ENCODE results near the gene RAB31. TPM values are rescaled to one million over a fixed set of nuclear protein-coding genes. Genes with fewer than 3 reads are reported as not detected.

The RAB31 gene
- total and polyA plus RNA-seq, 2 of the 13 experiments (the other 11 are each of a cell fraction or from before 2014, with no cell fraction given) = 1.1 to 1.7 TPM

- H3K4me2 ChIP-seq (ENCODE audit: low read depth, low read length) = no peak overlapping the region
- H3K9me3 ChIP-seq (ENCODE audit: low read length) = no peaks in the 10 kb centered on the region
- H3K27me3 ChIP-seq (ENCODE audit: control insufficient read depth in 1 of 2, insufficient read depth in 2 of 2, low read length in 2 of 2) = no peaks in the 10 kb centered on the region; a peak in 1 of 5 replicates
- no peak overlapping the region for H2AFZ ChIP-seq (ENCODE audit: low read length)
- TF ChIP-seq ZNF772 (CRISPR knock-in tag; IDR thresholded peaks at IDR 0.05) (no peak), DRAP1 (CRISPR knock-in tag; IDR thresholded peaks at IDR 0.05) (no peak), ZFP41 (CRISPR knock-in tag; IDR thresholded peaks at IDR 0.05; ENCODE audit: borderline replicate concordance) (no peak), NCOA1 (CRISPR knock-in tag; IDR thresholded peaks at IDR 0.05) (no peak), ZNF891 (CRISPR knock-in tag; IDR thresholded peaks at IDR 0.05) (no peak), GABPA (IDR thresholded peaks at IDR 0.05; ENCODE audit: low read depth, low read length) (no peak), GABPA (CRISPR knock-in tag; IDR thresholded peaks at IDR 0.05; ENCODE audit: low read depth) (no peak), PTBP1 (IDR thresholded peaks at IDR 0.05; ENCODE audit: low read depth, low read length, poor library complexity, severe bottlenecking) (no peak), MYNN (CRISPR knock-in tag; IDR thresholded peaks at IDR 0.05; ENCODE audit: low read depth) (no peak), FOXO1 (CRISPR knock-in tag; IDR thresholded peaks at IDR 0.05) (no peak), ZMYM3 (CRISPR knock-in tag; IDR thresholded peaks at IDR 0.05) (no peak), KLF15 (CRISPR knock-in tag; IDR thresholded peaks at IDR 0.05; ENCODE audit: borderline replicate concordance) (no peak), EEA1 (CRISPR knock-in tag; IDR thresholded peaks at IDR 0.05; ENCODE audit: borderline replicate concordance) (no peak)
- ChIA-PET POLR2A (no interaction called here), CTCF (ENCODE audit: low intra/inter-chr PET ratio, low total read pairs) (no interaction called here)
- WGBS (ENCODE audit: low lambda C conversion rate) = 14% methylated on average over 5 of the region's 5 CpGs
- no TSS peak for BruUV-seq (replicated peaks)
- H3K79me2 ChIP-seq (ENCODE audit: insufficient read depth, low read length) = no peaks in the 10 kb centered on the region
- H3K9ac ChIP-seq (ENCODE audit: insufficient read depth, low read depth, low read length) = no peak overlapping the region
- H3K4me3 ChIP-seq (replicated peaks in 1 of 3; ENCODE audit: insufficient read depth in 1 of 3, low read depth in 2 of 3, low read length in 3 of 3) = no peak overlapping the region
- H3K4me1 ChIP-seq (ENCODE audit: insufficient read depth, low read length) = peaks cover 6% of the 10 kb centered on the region
- FAIRE-seq (no peak), ATAC-seq (no peak), DNase-seq (ENCODE audit: low spot score) (no peak)
- no peak overlapping the region for H3K27ac ChIP-seq (ENCODE audit: extremely low read length, insufficient read depth, low read length)
- intact Hi-C loops (cut with micrococcal nuclease; ENCODE audit: unreplicated experiment) = no loop called here
- no peaks in the 10 kb centered on the region for H4K20me1 ChIP-seq (ENCODE audit: insufficient read depth, low read length)
- no peaks in the 10 kb centered on the region for H3K36me3 ChIP-seq (replicated peaks in 1 of 2; ENCODE audit: control insufficient read depth in 1 of 2, insufficient read depth in 2 of 2, low read length in 2 of 2)
- in situ Hi-C loops (cut with HindIII; ENCODE audit: extremely low pct_ligation_motif_present, low pct_unique_long_range_greater_than_20kb) = no loop called here
These were observed 12.5 kb upstream of the RAB31 start for GRCh38 chr18:9695605-9696004.
